DMS114 treated with DMSO at 0.1 percent for 48 hours (cell line): ENCODE measurements around the gene DNAH9.

Experiments
- DNase-seq: peaks from one replicate; lab custom pipeline; 2025; ENCODE audit not compliant: unreplicated experiment; lab: John Stamatoyannopoulos, UW

The DNAH9 gene

DNA sequence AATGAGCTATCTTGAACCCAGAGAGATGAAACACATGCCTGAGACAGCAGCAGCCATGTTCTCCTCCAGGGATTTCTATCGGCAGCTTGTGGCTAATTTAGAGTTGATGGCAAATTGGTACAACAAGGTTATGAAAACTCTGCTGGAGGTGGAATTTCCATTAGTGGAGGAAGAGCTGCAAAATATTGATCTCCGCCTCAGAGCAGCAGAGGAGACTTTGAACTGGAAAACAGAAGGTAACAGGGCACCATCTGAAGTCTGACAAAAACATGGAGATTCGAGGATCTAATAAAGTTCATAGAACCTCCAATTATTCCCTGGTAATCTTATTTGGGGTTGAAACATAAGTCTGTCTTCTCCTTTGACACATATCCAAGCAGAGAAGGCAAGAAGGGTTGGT lies 52.8 kb downstream of the DNAH9 start:
- DNase-seq, result no peak

DNA sequence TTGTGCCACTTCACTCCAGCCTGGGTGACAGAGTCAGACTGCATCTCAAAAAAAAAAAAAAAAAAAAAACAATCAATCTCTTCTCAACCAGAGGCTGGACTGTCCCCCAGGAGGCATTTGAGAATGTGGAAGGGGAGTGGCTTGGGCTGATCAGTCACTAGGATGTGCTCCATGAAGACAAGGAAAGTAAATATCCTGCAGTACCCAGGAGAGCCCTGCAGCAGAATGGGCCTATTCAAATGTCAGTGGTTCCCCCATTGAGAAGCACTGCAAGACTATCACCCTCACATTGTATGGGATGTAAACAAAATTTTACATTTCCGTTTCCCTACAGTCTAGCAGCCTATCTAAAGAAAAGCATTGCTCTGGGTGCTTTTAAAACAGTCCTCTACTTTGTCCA lies 70.3 kb downstream of the DNAH9 start:
- no peak for DNase-seq

DNA sequence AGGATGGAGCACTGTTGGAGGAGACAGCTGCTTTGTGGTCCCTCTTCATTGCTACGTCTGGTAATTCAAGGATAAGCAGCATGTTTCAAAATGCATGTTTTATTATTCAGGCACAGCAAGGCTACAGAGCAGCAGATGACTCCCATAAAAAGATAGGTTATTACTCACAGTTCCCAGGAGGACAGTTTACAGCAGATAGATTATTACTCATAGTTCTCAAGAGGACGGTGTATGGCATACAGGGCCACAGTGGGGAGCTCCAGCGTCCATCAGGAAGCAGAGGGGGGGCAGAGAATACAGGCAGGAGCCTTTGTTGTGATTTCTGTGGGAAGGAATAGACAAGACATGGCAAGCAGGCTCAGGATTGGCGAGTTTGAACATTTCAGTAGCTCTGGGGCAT lies 72.9 kb downstream of the DNAH9 start:
- DNase-seq, result no peak

DNA sequence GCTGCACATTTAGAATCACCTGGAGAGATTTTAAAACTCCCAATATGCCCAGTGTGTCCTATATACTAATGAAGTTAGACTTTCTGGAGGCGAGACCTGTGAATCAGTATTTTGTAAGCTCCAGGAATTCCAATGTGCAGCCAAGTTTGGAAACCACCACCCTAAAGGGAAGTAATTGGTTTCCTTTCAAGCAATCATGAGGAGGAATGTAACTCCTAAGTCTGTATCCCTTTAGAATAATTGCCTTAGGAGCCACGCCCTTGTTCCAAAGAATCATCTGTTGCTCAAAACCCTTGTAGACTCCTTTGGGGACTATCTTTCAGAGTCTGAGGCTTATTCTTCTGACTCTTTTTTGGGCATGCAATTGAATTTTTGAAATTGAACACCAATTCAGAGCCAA lies 84.4 kb downstream of the DNAH9 start:
- DNase-seq, result no peak

DNA sequence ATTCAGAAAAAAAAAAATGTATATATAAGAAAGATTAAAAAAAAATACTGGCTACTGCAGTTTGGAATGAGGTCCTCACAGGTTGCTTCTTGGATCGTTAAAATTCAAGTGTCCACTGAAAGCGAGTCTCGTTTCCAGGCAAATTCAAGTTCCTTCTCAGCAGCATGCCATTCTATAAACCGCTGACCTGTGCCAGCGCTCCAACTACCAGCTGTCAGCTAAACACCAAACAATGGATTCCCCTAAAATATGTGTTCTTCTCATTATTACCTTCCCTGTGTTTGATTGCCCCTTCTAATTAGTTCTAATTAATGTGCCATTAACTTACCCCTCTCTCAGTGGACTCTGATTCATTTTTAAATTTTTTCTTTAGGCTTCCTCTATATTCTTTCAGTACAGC lies 92.4 kb downstream of the DNAH9 start:
- no peak for DNase-seq

DNA sequence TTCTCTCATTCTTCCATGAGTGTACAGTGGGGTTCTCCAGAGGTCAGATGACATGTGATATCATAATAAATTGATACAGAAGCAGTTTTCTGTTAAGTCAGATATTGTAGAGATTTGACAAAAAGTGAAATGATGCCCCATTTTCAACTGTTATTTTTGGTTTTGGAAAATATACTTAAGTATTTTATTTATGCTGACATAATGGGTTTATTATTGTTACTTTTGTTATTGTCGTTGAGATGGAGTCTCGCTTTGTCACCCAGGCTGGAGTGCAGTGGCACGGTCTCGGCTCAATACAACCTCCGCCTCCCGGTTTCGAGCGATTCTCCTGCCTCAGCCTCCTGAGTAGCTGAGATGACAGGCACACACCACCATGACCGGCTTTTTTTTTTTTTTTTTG lies 94.4 kb downstream of the DNAH9 start:
- no peak for DNase-seq

DNA sequence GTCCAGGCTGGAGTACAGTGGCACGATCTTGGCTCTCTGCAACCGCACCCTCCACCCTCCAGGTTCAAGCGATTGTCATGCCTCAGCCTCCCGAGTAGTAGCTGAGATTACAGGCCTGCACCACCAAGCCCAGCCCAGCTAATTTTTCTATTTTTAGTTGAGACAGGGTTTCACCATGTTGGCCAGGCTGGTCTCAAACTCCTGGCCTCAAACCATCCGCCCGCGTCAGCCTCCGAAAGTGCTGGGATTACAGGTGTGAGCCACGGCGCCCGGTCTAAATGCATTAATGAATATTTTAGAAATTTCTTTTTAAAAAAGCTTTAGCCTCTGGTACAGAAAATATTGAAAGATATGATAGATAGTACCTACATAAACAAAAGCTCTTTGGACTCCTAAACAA lies 95.0 kb downstream of the DNAH9 start:
- DNase-seq, result no peak

DNA sequence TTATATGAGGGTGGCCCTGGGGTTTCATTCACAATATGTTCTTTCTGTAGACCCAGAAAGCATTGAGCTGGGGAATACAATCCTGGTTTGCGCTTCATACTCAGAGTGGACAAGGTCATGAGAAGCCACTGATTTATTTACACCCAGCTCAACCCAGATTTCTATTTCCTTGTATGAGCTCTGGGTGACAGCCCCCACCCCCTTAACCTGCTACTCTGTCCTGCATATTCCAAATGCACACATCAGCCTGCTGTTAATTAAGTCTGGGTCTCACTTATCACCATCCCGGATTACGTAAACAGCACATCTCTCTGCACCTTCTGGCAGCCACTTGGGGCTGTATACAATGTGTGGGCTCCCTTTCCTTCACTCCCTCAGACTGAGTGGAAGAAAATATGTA lies 102.4 kb downstream of the DNAH9 start:
- no peak for DNase-seq

DNA sequence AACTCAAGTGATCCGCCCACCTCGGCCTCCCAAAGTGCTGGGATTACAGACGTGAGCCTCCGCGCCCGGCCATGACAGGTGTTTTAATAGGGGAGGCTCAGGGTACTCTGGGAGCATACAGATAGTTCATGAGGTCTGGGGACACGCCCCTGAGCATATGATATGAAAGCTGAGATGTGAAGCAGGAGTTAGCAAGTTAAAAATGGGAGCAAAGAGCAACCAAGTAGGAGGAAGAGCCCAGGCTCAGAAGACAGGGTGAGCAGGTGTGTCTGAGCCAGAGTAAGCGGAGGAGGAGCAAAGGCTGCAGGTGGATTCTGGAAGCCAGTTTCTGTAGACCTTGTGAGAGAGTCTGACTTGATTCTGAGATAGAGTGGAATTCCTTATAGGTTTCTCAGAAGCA lies 103.6 kb downstream of the DNAH9 start:
- no peak for DNase-seq

DNA sequence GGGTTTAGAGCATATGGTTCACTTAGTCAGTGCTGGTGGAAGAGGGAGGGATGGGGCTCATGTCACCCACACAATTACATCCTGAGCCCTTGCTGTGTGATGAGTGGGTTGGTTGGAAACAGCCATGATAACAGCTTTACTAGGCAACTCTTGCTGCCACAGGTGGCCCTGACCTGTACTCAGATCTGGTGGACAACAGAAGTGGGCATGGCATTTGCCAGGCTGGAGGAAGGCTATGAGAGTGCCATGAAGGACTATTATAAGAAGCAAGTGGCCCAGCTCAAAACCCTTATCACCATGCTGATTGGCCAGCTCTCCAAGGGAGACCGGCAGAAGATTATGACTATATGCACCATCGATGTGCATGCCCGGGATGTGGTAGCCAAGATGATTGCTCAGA lies 105.8 kb downstream of the DNAH9 start:
- no peak for DNase-seq

DNA sequence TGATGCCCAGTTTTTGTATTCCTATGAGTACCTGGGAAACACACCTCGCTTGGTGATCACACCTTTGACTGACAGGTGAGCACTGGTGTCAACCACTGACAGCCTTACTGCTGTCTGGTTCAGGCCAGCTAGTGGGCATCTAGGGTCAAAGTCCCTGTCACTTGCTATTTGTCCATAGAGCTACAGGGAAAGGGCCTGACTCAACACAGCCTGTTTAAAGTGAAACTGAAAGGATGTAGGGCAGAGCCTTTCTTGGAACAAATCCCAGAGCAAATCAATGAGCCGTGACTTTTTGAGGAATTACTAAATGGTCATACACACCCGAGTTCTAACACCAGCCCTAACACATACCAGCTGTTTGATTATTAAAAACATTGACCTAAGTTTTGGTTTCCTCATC lies 106.8 kb downstream of the DNAH9 start:
- no peak for DNase-seq

DNA sequence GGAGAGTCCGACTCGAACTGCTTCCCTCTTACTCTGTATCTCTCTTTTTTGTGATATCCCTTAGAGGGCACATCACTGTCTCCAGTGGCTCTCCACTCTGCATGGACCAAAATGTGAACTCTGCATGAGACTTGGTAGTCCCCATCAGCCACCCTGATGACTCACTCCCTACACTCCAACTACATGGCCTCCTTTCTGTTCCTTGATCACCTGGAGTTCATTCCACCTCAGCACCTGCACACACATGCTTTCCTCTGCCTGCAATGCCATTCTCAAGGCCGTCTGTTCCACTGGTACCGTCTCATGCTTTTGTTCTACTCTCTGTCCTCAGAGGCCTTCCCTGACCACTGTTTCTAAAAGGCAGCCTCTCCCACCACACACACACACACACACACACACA lies 109.3 kb downstream of the DNAH9 start:
- DNase-seq, result no peak

DNA sequence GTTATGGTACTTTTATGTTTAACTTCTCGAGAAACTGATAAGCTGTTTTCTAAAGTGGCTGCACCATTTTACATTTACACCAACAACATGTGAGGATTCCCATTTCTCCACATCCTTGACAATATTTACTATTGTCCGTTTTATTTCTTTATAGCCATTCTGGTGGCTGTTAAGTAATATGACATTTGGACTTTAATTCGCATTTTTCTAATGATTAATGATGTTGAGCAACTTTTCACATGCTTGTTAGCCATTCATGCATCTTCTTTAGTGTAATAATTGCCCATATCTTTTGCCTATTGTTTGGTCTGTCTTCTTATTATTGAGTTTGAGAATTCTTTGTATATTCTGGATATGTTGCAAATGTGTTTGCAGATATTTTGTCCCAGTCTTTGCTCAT lies 114.2 kb downstream of the DNAH9 start:
- DNase-seq, result no peak

DNA sequence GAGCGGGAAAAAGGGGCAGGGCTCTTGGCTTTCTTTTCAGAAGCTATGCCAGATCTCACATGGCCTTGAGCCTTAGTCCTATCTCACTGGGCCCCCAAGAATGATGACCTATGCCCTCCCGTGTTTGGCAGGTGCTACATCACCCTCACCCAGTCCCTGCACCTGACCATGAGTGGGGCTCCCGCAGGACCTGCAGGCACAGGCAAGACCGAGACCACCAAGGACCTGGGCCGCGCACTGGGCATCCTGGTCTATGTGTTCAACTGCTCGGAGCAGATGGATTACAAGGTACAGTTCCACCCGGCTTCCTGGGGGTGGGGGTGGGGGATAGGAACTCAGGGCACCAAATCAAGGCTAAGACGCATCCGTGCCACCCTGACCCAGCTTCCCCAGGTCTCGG lies 120.9 kb downstream of the DNAH9 start:
- no peak for DNase-seq

DNA sequence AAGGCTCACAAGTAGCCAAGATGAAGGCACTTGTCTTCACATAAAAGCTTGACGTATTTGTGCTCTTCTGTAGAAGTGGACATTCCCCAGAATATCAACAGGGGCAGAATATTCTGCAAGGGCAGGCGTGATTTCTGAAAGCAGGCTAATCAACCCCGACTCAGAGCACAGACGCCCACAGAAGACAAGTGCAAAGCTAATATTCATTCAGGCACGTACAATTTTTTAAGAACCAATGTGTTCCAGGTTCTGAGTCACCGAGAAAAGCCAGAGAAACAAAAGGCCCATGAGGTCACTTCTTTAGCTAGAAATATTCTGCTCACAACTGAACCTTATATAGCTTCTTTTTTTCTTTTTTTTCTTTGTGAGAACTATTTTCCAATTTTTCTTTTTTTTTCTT lies 121.6 kb downstream of the DNAH9 start:
- no peak for DNase-seq

DNA sequence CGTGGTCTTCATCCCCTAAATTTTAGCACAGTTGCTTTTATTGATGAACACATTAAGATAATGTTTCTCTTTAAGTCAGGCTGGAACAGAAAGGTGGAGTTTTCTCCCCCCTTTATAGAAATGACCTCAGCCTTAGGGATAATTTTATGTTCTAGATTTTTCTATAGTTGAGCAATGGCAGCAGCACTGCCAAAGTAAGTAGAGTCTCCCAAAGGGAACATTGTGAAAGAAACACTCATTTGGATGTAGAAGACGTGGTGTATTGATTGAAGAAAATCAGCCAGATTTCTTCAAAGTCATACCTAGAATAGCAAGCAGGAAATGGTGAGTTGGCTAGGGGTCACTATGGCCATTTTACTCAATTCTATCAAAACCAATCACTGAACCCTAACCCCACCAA lies 122.5 kb downstream of the DNAH9 start:
- DNase-seq, result no peak

DNA sequence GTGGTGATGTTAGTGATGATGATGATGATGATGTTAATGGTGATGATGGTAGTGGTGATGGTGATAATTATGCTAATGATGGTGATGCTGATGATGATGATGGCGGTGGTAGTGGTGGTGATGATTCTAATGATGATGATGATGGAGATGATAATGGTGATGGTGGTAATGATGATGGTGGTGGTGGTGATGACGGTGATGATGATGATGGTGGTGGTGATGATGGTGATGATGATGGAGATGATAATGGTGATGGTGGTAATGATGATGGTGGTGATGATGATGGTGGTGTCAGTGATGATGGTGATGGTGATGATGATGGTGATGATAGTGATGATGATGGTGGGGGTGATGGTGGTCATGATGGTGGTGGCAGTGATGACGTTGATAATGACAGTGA lies 132.5 kb downstream of the DNAH9 start:
- DNase-seq, result no peak

DNA sequence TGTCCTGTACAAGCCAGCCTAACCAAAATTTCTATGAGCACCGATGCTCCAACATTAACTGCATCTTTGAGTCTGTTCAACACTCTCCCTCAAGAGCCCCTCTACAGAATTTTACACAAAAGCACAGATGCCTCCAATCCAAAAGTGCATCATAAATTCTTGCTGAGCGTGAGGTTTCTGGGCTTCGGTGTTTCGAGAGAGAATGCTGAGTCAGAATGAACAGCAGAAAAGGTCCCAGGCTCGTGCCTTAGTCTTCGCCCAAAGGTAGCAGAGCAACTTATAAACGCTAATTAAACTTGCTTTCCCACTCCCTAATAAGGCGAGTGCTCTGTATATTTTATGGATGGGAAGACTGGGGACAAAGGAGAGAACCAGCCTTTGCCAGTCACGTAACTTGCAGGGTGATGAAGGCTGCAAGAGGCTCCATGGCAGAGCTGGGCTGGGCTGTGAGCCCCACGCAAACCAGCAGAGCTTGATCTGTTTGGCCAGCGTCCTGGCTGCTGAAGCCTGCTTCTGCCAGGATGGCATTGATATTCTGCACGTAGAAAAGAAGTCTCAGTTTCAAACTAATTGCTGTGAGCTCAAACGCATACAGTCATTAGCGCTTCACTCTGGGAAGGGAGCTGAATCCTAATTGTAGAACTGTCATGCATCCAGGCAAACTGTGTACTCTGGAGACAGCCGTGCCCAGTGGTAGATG lies 138.5 kb downstream of the DNAH9 start:
- no peak for DNase-seq

DNA sequence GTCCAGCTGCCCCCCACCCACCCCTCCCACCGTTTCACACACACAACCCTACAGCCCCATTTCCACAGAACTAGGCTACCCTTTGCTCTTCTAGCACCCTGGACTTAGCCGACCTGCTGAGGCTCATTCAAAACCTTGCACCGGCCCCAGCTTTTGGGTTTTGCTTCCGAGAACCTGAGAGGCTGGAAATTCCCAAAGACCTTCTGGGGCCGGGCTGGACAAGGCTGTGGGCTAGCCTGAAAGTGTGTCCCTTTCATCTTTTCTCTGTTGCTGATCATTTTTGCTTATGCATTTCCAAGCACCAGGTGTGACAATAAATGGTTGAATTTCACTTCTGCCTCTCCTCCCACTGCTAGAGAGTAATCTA lies 139.0 kb downstream of the DNAH9 start:
- DNase-seq, result no peak

DNA sequence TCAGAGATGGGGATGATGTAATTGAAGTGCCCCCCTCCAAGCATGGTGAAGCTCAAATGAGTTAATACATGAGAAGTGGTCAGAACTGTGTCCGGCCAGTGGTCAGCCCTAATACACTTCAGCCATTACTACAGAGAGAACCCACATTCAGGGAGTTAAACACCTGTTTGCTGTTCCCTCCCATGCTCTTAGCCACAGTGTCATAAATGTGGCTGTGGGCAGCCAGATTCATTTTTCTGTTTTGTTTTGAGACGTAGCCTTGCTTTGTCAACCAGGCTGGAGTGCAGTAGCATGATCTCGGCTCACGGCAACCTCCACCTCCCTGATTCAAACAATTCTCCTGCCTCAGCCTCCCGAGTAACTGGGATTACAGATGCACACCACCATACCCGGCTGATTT lies 139.9 kb downstream of the DNAH9 start:
- no peak for DNase-seq

DNA sequence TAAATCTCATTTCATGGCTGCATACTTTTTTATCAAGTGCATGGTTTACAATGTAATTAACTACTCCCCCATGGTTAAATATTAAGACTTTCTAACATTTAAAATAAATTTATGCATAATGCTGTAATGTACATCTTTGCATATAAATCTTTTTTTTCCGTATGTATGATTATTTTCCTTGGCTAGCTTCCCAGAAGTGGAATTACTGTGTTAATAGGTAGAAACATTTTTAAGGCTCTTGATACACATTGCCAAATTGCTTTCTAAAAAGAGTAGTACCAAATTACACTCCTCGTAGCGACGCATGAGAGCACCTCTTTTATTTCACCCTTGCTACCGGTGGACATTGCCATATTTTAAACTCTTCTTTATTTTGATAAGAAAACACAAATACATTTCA lies 141.1 kb downstream of the DNAH9 start:
- DNase-seq, result no peak

DNA sequence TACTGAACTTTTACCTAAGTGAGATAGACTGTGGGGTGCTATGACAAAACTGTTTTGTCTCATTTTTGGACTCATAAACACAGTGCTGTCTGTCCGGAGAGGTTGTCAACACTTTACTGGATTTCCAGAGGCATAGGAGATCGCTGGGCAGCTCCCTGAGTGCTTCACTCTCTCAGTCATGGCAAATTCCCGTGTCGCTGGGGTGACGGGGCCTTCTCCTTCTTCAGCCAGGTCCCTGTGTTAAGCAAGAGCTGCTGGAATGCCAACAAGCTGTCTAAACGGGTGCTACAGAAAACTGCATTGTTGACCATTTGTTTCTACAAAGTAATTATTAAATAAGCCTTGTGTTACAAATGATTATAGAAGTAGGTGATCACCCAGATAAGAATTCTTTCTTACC lies 141.6 kb downstream of the DNAH9 start:
- no peak for DNase-seq

DNA sequence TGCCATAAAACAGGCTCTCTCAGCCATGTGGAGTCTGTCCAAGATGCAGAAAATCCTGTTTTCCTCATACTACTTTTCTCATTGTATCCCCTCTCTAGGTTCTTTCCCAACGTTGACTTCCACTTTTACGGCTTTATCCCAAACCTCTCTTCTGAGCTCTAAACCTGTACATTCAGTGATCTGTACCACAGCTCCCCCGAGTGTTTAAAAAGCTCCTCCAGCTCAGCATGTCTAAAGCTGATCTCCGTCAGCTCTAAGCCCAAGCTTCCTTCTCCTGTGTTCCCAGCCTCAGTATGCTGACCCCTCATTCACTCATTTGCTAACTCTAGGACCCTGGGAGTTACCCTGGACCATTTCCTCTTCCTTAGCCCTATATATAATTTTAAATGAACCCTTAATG lies 144.6 kb downstream of the DNAH9 start:
- no peak for DNase-seq

DNA sequence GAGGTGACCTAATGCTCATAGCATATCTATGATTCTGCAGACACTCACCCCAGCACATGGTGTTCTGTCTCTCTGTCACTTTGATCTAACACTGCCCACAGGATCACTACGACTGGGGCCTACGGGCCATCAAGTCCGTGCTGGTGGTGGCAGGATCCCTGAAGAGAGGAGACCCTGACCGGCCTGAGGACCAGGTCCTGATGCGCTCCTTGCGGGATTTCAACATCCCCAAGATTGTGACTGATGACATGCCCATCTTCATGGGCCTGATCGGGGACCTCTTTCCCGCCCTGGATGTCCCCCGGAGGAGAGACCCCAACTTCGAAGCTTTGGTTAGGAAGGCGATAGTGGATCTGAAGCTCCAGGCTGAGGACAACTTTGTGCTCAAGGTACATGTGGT lies 146.4 kb downstream of the DNAH9 start:
- DNase-seq, result no peak
